ENCODE results near the gene ELAPOR1. TPM values are rescaled to one million over a fixed set of nuclear protein-coding genes. Genes with fewer than 3 reads are reported as not detected.

ELAPOR1 gene
- total RNA-seq, 1 donor from 2014 or later = 0.08 TPM

GRCh38 chr1:109120356-109120755, 6.4 kb downstream of the ELAPOR1 start:
- Histone ChIP-seq H3K27me3 (ENCODE audit: control insufficient read depth, insufficient read depth, low read length) (no peaks in the 10 kb centered on the region), H3K36me3 (ENCODE audit: control insufficient read depth, insufficient read depth, low read length) (no peaks in the 10 kb centered on the region), H3K4me3 (ENCODE audit: low read depth, low read length) (no peak overlapping the region)
- DNase-seq (ENCODE audit: low read depth) = no peak
- TF ChIP-seq CTCF (IDR thresholded peaks at IDR 0.05; ENCODE audit: insufficient read depth, low read length, poor library complexity, severe bottlenecking) = no peak

- TF ChIP-seq CTCF (IDR thresholded peaks at IDR 0.05; ENCODE audit: insufficient read depth, low read length, poor library complexity, severe bottlenecking) = no peak
- Histone ChIP-seq H3K27me3 (ENCODE audit: control insufficient read depth, insufficient read depth, low read length) (no peaks in the 10 kb centered on the region), H3K4me3 (ENCODE audit: low read depth, low read length) (no peak overlapping the region), H3K36me3 (ENCODE audit: control insufficient read depth, insufficient read depth, low read length) (no peaks in the 10 kb centered on the region)
- no peak for DNase-seq (ENCODE audit: low read depth)
Measured at GRCh38 chr1:109131059-109131458, 17.1 kb downstream of the ELAPOR1 start.

GRCh38 chr1:109131800-109132199, 17.9 kb downstream of the ELAPOR1 start:
- H3K36me3 ChIP-seq (ENCODE audit: control insufficient read depth, insufficient read depth, low read length) = no peaks in the 10 kb centered on the region
- no peak overlapping the region for H3K4me3 ChIP-seq (ENCODE audit: low read depth, low read length)
- no peak for TF ChIP-seq CTCF (IDR thresholded peaks at IDR 0.05; ENCODE audit: insufficient read depth, low read length, poor library complexity, severe bottlenecking)
- no peaks in the 10 kb centered on the region for H3K27me3 ChIP-seq (ENCODE audit: control insufficient read depth, insufficient read depth, low read length)
- no peak for DNase-seq (ENCODE audit: low read depth)

GRCh38 chr1:109133002-109133706, 19.2 kb downstream of the ELAPOR1 start:
- TF ChIP-seq CTCF (IDR thresholded peaks at IDR 0.05; ENCODE audit: insufficient read depth, low read length, poor library complexity, severe bottlenecking) = no peak
- DNase-seq (ENCODE audit: low read depth) = no peak
- Histone ChIP-seq H3K4me3 (ENCODE audit: low read depth, low read length) (no peak overlapping the region), H3K36me3 (ENCODE audit: control insufficient read depth, insufficient read depth, low read length) (no peaks in the 10 kb centered on the region), H3K27me3 (ENCODE audit: control insufficient read depth, insufficient read depth, low read length) (no peaks in the 10 kb centered on the region)

- H3K36me3 ChIP-seq (ENCODE audit: control insufficient read depth, insufficient read depth, low read length) = no peaks in the 10 kb centered on the region
- no peak for TF ChIP-seq CTCF (IDR thresholded peaks at IDR 0.05; ENCODE audit: insufficient read depth, low read length, poor library complexity, severe bottlenecking)
- no peak overlapping the region for H3K4me3 ChIP-seq (ENCODE audit: low read depth, low read length)
- DNase-seq (ENCODE audit: low read depth) = no peak
- no peaks in the 10 kb centered on the region for H3K27me3 ChIP-seq (ENCODE audit: control insufficient read depth, insufficient read depth, low read length)
Measured at GRCh38 chr1:109133815-109134214, 19.9 kb downstream of the ELAPOR1 start.

- no peaks in the 10 kb centered on the region for H3K27me3 ChIP-seq (ENCODE audit: control insufficient read depth, insufficient read depth, low read length)
- no peak overlapping the region for H3K4me3 ChIP-seq (ENCODE audit: low read depth, low read length)
- no peak for DNase-seq (ENCODE audit: low read depth)
- no peaks in the 10 kb centered on the region for H3K36me3 ChIP-seq (ENCODE audit: control insufficient read depth, insufficient read depth, low read length)
- no peak for TF ChIP-seq CTCF (IDR thresholded peaks at IDR 0.05; ENCODE audit: insufficient read depth, low read length, poor library complexity, severe bottlenecking)
Measured at GRCh38 chr1:109134423-109134822, 20.5 kb downstream of the ELAPOR1 start.

Measured in kidney epithelial cell (primary cell).